Stimulated activated CD8-positive, alpha-beta memory T cell treated with anti-CD3 and anti-CD28 coated beads, Interleukin-12 subunit alpha, Interleukin-12 subunit beta, amount 100 ng/mL, for 4 hours (primary cell): Measurements from ENCODE around the gene ZNF501.

ENCODE experiments used
- DNase-seq: peaks from one replicate; pipeline ENCODE4 v3.0.0-alpha.2; 2020; ENCODE audit warnings: low read depth

Gene ZNF501

DNA sequence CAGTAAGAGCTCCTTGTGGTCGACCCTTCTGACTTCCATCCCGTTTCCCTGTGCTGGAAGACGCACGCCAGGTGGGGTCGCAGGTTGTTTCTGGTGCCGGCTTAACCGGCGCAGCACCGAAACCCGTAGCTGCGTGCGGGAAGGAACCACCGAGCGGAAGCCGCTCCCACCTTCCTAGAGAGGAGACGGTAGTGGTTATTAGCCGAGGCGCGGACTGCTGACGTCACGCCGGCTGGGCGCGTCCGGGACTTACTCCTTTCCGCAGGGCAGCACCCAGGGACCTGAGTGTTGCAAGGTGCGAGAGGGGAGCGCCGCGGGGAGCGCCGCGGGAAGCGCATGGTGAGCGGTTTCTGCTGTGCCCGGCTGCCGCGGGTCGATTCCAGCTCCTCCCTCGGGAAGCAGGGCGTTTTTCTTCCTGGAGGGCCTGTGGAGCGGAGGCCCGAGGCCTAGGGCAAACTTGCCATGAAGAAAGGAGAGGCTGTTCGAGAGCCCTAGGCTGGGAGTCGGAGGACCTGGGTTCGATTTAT, at the start of gene ZNF501:
Gene ZNF501, plus strand, starts transcription at position 252 of the 527 bp plus-strand sequence. CDS start 4,787 bp downstream, outside the sequence.
- peak; percentile 71 for DNase-seq

DNA sequence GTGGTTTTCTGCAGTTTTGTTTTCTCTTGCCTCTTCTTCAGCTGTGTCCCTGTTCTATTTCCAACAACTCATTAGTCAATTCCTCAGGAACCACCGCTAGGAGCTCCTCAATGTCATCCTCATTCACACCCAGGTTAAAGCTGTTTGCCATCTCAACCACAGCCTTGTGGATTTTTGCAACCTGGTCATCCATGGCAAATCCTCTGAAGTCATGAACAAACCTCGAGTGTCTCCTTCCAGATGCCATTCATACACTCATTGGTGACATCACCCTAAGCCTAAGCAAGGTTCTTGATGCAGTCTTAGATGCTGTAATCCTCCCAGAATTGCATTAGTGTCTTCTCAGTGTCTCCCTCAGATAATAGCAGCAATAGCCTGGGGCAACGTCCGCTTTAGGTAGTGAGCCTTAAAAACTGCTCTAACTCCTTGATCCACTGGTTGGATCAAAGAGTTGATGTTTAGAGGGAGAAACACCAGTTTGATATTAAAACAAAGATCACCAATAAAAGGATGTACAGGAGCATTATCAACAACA, 48.4 kb upstream of the ZNF501 start:
- DNase-seq = no peak

DNA sequence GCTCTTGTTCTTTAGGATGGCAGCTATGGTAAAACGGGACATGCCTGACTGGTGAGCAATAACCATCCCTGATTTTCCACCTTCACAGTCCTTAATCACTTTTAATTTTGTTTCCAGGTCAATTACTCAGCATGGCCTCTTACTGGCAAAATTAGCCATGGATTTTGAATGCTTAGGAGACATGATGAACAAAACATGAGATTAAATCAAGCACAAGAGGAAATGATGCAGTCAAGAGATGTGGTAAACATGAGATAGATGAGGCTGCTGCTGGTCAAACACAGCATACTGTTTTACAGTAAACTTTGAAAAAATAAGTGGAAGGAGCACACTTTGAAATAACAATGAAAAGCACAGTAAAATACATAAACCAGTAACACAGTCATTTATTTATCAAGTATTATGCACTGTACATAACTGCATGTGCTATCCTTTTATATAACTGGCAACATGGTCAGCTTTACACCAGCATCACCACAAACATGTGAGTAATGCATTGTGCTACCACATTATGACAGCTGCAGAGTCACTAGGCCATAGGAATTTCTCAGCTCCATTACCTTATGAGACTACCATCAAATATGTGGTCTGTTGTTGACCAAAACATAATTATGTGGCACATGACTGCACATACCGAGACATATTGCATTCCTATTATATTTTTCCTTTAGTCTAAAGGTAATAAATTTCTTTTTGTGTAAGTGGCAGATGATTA, 47.1 kb upstream of the ZNF501 start:
- DNase-seq = no peak

DNA sequence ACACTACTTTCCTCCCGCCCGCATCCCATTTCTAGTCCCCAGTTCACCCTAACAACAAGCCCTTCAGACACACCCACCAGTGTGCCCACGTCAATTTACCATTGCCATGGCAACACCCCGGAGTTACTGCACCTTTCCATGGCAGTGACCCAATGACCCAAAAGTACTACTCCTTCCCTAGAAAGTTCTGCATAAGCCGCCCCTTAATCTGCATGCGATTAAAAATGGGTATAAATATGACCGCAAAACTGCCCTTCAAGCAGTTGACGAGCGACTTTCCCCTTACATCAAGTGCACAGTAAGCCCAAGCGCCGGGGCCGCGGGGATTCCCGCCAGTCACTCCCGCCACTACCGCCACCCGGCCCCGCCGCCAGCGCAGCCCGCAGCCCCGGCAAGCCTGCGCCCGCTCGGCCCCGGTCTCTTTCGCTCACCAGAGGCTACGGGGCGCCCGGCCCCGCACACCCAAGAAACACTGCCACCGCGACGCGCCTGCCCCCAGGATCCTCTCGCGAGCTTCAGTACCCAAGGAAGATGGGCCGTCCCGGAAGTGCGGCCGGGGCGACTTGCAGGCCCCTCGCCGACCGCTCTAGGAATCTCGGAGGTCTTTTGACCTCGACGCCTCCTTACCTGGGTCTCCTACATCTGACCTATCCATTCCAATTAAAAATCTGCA, 44.2 kb upstream of the ZNF501 start:
- peak; percentile 14 for DNase-seq

DNA sequence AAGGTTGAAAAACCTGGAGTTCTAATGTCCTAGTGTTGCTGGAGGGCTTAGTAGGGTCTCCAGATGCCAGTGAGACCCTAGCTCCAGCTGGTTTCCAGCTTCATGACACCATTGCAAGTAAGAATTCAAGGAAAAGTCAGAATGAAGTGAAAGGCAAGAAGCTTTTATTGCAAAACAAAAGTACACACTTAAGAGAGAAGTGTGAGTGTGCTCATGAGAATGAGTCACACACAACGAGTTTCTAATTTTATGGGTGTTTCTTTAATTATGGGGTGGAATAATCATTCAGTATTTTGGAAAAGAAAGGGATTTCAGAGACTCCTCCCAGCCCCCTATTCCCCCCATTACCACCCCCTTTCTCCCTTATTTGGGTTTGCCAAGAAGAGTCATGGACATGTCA, 41.5 kb upstream of the ZNF501 start:
- DNase-seq = no peak

DNA sequence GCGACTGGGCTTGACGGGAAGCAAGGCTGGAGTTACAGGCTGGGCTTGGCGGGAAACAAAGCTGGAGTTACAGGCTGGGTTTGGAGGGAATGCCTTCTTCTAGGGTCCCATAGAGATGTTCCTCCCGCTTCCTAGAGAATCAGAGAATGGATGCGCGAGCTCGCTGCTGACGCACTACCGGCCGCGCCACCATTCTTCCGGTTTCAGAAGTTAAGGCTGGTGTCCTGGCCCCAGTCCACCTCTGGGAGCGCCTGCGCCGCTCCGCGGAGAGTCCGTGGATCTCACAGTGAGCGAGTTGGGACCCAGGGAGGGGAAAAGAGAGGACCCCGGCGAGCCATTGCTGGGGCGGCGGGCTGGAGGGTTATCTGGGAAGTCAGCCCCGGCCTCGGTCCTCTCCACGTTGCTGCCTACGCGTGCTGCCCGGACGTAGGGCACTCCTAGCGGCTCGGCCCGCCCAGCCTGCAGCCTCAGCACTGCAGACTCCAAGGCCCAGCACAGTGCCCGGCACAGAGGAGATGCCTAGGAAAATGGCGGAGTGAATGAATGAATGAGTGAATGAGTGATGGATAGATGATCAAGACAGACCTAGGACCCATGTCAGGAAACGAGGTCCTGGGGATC, 16.9 kb upstream of the ZNF501 start, which contains the start of gene ZNF502:
Gene ZNF502, plus strand, starts transcription at position 206 of the 621 bp plus-strand sequence. CDS start 7,602 bp downstream, outside the sequence.
- DNase-seq = peak; percentile 31

DNA sequence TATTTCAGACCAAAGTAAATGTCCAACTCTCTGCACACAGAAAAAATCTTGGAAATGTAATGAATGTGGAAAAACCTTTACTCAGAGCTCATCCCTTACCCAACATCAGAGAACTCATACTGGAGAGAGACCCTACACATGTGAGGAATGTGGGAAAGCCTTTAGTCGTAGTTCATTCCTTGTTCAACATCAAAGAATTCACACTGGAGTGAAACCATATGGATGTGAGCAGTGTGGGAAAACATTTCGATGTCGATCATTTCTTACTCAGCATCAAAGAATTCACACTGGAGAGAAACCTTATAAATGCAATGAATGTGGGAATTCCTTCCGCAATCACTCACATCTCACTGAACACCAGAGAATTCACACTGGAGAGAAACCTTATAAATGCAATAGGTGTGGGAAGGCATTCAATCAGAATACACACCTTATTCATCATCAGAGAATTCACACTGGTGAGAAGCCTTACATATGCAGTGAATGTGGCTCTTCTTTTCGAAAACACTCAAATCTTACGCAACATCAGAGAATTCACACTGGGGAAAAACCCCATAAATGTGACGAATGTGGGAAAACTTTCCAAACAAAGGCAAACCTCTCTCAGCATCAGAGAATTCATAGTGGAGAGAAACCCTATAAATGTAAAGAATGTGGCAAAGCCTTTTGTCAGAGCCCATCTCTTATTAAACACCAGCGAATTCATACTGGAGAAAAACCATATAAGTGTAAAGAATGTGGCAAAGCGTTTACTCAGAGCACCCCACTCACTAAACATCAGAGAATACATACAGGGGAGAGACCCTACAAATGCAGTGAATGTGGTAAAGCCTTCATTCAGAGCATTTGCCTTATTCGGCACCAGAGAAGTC, 8.0 kb upstream of the ZNF501 start:
- no peak for DNase-seq

DNA sequence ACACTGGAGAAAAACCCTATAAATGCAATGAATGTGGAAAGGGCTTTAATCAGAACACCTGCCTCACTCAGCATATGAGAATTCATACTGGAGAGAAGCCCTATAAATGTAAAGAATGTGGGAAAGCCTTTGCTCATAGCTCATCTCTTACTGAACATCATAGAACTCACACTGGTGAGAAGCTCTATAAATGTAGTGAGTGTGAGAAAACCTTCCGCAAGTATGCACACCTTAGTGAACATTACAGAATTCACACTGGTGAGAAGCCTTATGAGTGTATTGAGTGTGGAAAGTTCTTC, 7.4 kb upstream of the ZNF501 start:
- no peak for DNase-seq

DNA sequence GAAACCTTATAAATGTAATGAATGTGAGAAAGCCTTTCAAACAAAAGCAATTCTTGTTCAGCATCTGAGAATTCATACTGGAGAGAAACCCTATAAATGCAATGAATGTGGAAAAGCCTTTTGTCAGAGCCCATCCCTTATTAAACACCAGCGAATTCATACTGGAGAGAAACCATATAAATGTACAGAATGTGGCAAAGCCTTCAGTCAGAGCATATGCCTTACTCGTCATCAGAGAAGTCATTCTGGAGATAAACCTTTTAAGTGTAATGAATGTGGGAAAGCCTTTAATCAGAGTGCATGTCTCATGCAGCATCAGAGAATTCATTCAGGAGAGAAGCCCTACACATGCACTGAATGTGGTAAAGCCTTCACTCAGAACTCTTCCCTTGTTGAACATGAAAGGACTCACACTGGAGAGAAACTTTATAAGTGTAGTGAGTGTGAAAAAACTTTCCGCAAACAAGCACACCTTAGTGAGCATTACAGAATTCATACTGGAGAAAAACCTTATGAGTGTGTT, 5.3 kb downstream of the ZNF501 start:
- no peak for DNase-seq

DNA sequence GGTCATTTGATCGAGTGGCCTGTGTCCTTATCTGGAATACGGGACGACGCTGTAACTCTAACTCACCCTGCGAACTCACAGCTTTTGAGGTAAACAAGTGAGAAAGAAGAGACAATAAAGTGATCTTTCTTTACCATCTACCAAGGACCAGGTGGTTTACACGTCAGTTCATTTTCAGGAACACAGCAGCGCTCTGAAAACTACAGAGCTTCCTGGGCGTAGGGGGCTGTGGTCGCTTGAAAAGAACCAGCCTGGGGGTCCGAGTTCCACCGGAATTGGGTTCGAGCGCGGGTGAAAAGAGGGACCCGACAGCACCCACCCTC, 31.6 kb downstream of the ZNF501 start:
- DNase-seq = no peak

DNA sequence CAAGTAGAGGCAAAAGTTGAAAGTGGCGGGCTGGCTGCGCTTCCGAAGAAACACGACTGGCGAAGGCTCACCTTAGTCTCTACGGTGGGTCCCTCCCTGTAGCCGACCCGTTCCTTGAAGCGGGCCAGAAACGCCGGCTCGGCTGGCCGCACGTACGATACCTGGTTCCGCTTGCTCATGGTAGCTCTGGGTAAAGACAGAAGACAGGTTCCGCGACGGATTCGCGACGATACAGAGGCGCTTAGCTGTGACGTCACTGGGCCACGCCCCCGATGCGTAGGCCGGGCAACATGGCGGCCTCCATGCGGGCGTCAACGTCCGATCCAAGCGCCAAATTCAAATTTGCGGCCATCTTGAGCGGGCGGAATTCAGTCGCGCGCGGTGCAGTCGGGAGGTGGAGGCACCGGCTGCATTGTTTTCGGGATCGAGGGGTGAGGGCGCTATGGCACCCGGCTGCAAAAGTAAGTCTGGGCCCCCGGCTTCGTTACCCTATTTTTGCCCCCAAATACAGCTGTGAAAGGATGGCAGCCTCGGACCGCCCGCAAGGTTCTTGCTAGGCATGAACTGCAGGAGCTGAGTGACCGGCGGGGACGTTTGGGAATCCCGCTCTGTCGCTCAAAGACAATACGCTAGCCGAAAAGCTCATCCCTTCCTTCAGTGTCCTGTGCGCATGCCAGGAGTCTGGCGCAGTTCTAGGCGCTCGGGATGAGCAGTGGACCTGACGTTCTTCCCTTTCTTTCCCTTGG, 32.2 kb downstream of the ZNF501 start, which contains the start of the genes KIAA1143 and KIF15:
Gene KIAA1143, minus strand, starts transcription at position 196 of the 746 bp plus-strand sequence. Its CDS starts 17 bp downstream, at position 179.
Gene KIF15, plus strand, starts transcription at position 371 of the 746 bp plus-strand sequence. Its CDS starts 72 bp downstream, at position 443.
- DNase-seq = peak; percentile 95

DNA sequence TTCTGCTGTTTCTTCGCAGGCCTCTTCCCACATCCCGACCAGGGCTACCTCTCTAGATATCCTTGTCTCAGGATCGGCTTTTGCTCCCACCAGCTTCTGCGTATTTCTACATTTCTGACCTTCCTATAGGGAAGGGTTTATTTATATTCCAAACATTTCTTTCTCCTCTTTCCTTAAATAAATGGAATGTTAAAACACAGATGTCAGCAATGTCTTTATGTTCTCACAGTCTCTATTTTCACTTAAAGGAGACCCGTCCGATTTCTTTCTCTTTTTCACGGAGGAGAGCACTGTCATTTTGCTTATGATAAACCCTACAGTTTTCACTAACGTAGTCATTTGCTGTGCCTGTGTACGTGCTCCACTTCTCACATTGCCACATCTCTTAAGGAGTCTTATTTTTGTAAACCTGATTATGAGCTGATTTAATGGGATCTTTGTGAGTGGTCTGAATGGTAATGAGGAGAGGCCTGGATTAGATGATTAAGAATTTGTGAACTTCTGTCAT, 32.8 kb downstream of the ZNF501 start:
- DNase-seq = no peak

DNA sequence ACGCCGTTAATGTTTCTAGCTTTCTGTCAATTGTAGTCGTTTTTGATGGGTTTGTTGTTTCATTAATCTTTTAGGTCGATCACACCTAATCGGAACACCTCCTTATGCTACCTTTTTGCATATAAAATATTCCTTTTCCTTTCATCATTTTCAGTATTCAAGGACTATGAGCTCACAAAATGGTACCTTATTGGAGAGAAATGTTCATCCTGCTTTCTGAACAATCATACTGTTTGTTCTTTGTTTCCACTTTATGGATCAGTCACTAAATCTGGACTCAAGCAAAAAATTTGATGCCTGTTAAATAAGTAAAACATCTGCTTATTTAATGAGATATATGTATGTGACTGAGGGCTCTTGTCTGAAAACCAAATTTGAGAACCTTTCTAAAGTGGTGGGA, 33.3 kb downstream of the ZNF501 start:
- DNase-seq = no peak

DNA sequence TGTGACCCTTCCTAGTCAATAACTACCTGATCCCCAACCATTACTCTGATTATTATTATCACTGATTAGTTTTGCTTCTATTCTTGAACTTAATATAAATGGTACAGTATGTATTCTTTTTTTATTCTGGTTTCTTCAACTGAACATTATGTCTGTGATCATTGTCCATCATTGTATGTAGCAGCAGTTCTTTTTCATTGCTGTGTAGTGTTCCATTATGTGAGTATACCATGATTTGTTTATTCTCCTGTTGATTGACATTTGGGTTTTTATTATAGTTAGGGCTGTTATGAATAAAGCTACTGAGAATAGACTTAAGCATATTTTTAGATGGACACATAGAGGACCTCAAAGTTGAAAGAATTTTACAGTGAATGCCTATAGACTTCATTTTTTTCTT, 34.8 kb downstream of the ZNF501 start:
- no peak for DNase-seq

DNA sequence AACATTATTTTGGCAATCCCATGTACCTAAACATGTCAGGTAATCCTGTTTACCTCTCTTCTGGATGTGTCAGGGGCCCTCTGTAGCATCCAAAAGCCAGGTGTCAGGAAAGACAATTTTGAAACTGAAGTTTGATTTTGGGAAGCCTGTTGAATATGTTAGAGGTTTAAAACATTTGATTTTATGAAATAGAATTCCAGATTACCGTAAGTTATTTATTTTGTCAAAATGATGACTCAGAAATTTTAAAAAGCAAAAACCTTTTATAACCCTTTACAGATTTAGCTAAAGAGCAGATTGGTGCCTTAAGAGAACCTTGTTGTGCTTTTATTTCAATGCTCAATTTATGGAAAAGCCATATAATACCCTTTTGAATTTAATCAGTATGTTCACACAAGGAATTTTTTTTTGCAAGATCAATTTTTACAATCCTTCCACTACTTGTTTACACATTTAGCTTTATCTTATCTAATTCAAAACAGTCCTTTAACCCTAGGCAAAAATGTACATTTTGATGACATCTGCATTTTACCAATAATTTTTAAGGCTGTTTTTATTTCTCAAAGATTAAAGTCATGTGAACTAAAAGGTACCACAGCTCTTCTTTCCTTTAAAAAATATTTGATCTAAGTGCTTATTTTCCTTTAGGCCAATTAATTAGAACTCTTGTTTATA, 42.1 kb downstream of the ZNF501 start:
- DNase-seq = no peak

DNA sequence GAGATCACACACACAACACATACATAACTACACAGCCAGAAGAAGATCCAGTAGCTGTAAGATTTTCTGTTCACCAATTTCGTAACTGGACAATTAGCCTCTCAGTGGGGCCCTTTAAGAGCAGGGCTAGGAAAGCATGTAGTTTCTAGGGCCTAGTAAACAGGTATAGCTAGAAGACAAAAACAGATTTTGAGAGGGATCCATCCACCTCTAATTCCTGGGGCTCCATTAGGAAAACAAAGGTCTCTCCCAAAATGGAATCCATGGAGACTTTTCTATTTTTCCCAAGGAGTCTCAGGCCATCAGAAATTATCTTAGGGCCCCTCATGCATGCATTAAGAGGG, 42.6 kb downstream of the ZNF501 start:
- DNase-seq = no peak

DNA sequence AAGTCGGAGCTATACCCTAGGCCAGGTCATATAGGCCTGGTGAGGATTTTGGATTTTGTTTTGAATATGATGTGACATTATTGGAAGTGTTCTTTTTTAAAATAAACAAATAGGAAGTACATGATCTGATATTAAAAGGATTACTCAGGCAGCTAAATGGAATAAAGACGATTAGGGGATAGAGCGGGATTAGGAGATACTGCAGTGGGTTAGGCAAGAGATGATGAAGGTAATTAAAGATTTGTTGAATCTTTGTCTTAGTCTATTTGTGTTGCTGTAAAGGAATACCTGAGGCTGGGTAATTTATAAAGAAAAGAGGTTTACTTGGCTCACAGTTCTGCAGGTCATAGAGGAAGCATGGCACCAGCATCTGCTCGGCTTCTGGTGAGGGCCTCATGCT, 53.5 kb downstream of the ZNF501 start:
- no peak for DNase-seq
